CD14-positive monocyte (primary cell): ENCODE data around the gene TEAD1. TPM values are rescaled to one million over a fixed set of nuclear protein-coding genes. Genes with fewer than 3 reads are reported as not detected.

ENCODE experiments used
- DNase-seq, 3 donors: peaks; one replicate each; pipeline ENCODE4 v3.0.0-alpha.2; 2011 to 2022
- H2AFZ ChIP-seq: 2 replicates; pipeline ENCODE4 v1.6.0; 2012; ENCODE audit warnings: mild to moderate bottlenecking, low read depth, low read length, inconsistent platforms; ENCODE audit not compliant: insufficient read depth, poor library complexity, severe bottlenecking
- H3K27ac ChIP-seq, 2 donors: 1 replicate in 1 of 2; 2 replicates in 1 of 2; pipeline ENCODE4 v1.5.1; 2012 to 2013; ENCODE audit warnings: low read length in 2 of 2, control low read depth in 1 of 2, inconsistent platforms in 1 of 2, low read depth in 1 of 2, mild to moderate bottlenecking in 1 of 2
- H3K27me3 ChIP-seq, 2 donors: one replicate each; pipeline versions ENCODE4 v1.6.0 to v1.6.1; 2011 to 2013; ENCODE audit warnings: low read length in 2 of 2; ENCODE audit not compliant: control insufficient read depth in 2 of 2, insufficient read depth in 2 of 2
- H3K36me3 ChIP-seq, 2 donors: replicated peaks in 1 of 2; 1 replicate in 1 of 2; 2 replicates in 1 of 2; pipeline versions ENCODE4 v1.5.1 to v1.6.1; 2012 to 2013; ENCODE audit warnings: low read length in 2 of 2, control low read depth in 1 of 2, inconsistent platforms in 1 of 2, mild to moderate bottlenecking in 1 of 2; ENCODE audit not compliant: insufficient read depth in 2 of 2, control insufficient read depth in 1 of 2
- H3K4me1 ChIP-seq, 2 donors: 1 replicate in 1 of 2; 2 replicates in 1 of 2; pipeline versions ENCODE4 v1.5.1 to v1.6.1; 2012 to 2013; ENCODE audit warnings: low read length in 2 of 2, control low read depth in 1 of 2, inconsistent platforms in 1 of 2, mild to moderate bottlenecking in 1 of 2, moderate library complexity in 1 of 2; ENCODE audit not compliant: insufficient read depth in 2 of 2, control insufficient read depth in 1 of 2
- H3K4me2 ChIP-seq: replicated peaks from 2 replicates; pipeline ENCODE3; 2012; ENCODE audit warnings: low read length, moderate library complexity, mild to moderate bottlenecking; ENCODE audit not compliant: poor library complexity, severe bottlenecking; ENCODE audit errors: extremely low read depth
- H3K4me3 ChIP-seq, 3 experiments: fragments of 200-600 bp in 1 of 3; sonication (generic) in 1 of 3; replicated peaks in 1 of 3; 1 replicate in 2 of 3; 2 replicates in 1 of 3; pipeline ENCODE4 v1.5.1; 2011 to 2013; ENCODE audit warnings: low read length in 3 of 3, mild to moderate bottlenecking in 3 of 3, control low read depth in 2 of 3, low read depth in 2 of 3, inconsistent platforms in 1 of 3, moderate library complexity in 1 of 3
- H3K79me2 ChIP-seq: 2 replicates; pipeline ENCODE4 v1.6.0; 2012; ENCODE audit warnings: mild to moderate bottlenecking, control low read depth, inconsistent platforms, low read length, moderate library complexity; ENCODE audit not compliant: insufficient read depth
- H3K9ac ChIP-seq: 2 replicates; pipeline ENCODE4 v1.6.0; 2017; ENCODE audit warnings: low read length, mild to moderate bottlenecking; ENCODE audit not compliant: insufficient read depth, poor library complexity, severe bottlenecking
- H3K9me3 ChIP-seq, 2 donors: replicated peaks in 1 of 2; 1 replicate in 1 of 2; 2 replicates in 1 of 2; pipeline versions ENCODE4 v1.5.1 to v1.6.1; 2012 to 2013; ENCODE audit warnings: low read length in 2 of 2, control low read depth in 1 of 2; ENCODE audit not compliant: control insufficient read depth in 1 of 2, insufficient read depth in 1 of 2
- H4K20me1 ChIP-seq: 2 replicates; pipeline ENCODE4 v1.6.0; 2012; ENCODE audit warnings: mild to moderate bottlenecking, low read length, control low read depth, moderate library complexity; ENCODE audit not compliant: insufficient read depth
- H3K27ac Mint-ChIP-seq, 7 donors: one replicate each; pipeline ENCODE4 v1.8.0; 2020; ENCODE audit warnings: mild to moderate bottlenecking in 7 of 7, mixed read lengths in 7 of 7, moderate library complexity in 6 of 7, inconsistent platforms in 2 of 7
- H3K27me3 Mint-ChIP-seq, 3 donors: one replicate each; pipeline ENCODE4 v1.8.0; 2021 to 2022; ENCODE audit warnings: low read depth in 3 of 3, mild to moderate bottlenecking in 3 of 3, mixed read lengths in 3 of 3, moderate library complexity in 3 of 3, inconsistent platforms in 1 of 3
- H3K36me3 Mint-ChIP-seq, 2 donors: one replicate each; pipeline ENCODE4 v1.8.0; 2020; ENCODE audit warnings: mixed read lengths in 2 of 2, inconsistent platforms in 1 of 2, mild to moderate bottlenecking in 1 of 2
- H3K4me1 Mint-ChIP-seq: one replicate; pipeline ENCODE4 v1.8.0; 2020; ENCODE audit warnings: mild to moderate bottlenecking, mixed read lengths
- H3K4me3 Mint-ChIP-seq, 2 donors: one replicate each; pipeline ENCODE4 v1.8.0; 2020; ENCODE audit warnings: mild to moderate bottlenecking in 2 of 2, mixed read lengths in 2 of 2, moderate library complexity in 1 of 2
- H3K9me3 Mint-ChIP-seq, 7 donors: one replicate each; pipeline ENCODE4 v1.8.0; 2020 to 2022; ENCODE audit warnings: mixed read lengths in 7 of 7, mild to moderate bottlenecking in 6 of 7, moderate library complexity in 6 of 7, inconsistent platforms in 2 of 7
- WGBS: methylation state at CpG from one replicate; pipeline ENCODE4 v1.1.5; 2013; ENCODE audit warnings: missing lambda C conversion rate; ENCODE audit not compliant: insufficient coverage; 5-methylcytosine and 5-hydroxymethylcytosine counted together
- intact Hi-C, 2 donors: fragments of 100-400 bp; cut with micrococcal nuclease; formaldehyde crosslinking; loops; one replicate each; pipeline versions ENCODE4 v1.15.0 to v1.15.1; 2023
- polyA plus RNA-seq, 3 donors: library from polyadenylated mRNA; depleted of rRNA in 1 of 3; unstranded in 2 of 3; stranded (reverse) in 1 of 3; fragments of 300-500 nt in 2 of 3; fragments of >200 nt in 1 of 3; fragmentation: Illumina TruSeq in 2 of 3; gene quantifications; 1 replicate in 2 of 3; 2 replicates in 1 of 3; pipeline ENCODE4 v1.2.3, GENCODE V29; 2012 to 2021
- TF ChIP-seq, protein P1 (sequence below): fragments of 200-600 bp; IDR thresholded peaks from one replicate; pipeline ENCODE4 v1.8.0; 2022; ENCODE audit warnings: antibody characterized with exemption, mild to moderate bottlenecking

TEAD1 gene
- polyA plus RNA-seq, 3 donors, result not detected

GRCh38 chr11:12924650-12925049, 250.4 kb downstream of the TEAD1 start:
- no peak overlapping the region for H3K4me2 ChIP-seq
- Mint-ChIP-seq H3K4me1 (no peaks in the 10 kb centered on the region), H3K9me3 (peaks cover 0 to 1% (median 0%) of the 10 kb centered on the region in 7 donors), H3K27me3 (peaks cover 0 to 6% (median 4%) of the 10 kb centered on the region in 3 donors), H3K27ac (no peak overlapping the region), H3K36me3 (no peaks in the 10 kb centered on the region), H3K4me3 (no peak overlapping the region)
- WGBS, result no CpG with 5 or more reads among the region's 3 CpGs
- no peak overlapping the region for H3K27ac ChIP-seq
- DNase-seq, result no peak
- intact Hi-C loops, result no loop called here
- no peaks in the 10 kb centered on the region for H3K27me3 ChIP-seq
- H3K36me3 ChIP-seq, result no peaks in the 10 kb centered on the region
- H3K9me3 ChIP-seq, result no peaks in the 10 kb centered on the region
- H3K9ac ChIP-seq, result no peak overlapping the region
- H3K4me3 ChIP-seq, result no peak overlapping the region
- H2AFZ ChIP-seq, result no peak overlapping the region
- H4K20me1 ChIP-seq, result no peaks in the 10 kb centered on the region
- TF ChIP-seq, protein P1, sequence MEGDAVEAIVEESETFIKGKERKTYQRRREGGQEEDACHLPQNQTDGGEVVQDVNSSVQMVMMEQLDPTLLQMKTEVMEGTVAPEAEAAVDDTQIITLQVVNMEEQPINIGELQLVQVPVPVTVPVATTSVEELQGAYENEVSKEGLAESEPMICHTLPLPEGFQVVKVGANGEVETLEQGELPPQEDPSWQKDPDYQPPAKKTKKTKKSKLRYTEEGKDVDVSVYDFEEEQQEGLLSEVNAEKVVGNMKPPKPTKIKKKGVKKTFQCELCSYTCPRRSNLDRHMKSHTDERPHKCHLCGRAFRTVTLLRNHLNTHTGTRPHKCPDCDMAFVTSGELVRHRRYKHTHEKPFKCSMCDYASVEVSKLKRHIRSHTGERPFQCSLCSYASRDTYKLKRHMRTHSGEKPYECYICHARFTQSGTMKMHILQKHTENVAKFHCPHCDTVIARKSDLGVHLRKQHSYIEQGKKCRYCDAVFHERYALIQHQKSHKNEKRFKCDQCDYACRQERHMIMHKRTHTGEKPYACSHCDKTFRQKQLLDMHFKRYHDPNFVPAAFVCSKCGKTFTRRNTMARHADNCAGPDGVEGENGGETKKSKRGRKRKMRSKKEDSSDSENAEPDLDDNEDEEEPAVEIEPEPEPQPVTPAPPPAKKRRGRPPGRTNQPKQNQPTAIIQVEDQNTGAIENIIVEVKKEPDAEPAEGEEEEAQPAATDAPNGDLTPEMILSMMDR, result no peak
- H3K4me1 ChIP-seq, result no peaks in the 10 kb centered on the region
- no peaks in the 10 kb centered on the region for H3K79me2 ChIP-seq

- H3K36me3 Mint-ChIP-seq, result no peaks in the 10 kb centered on the region
- Histone ChIP-seq H3K36me3 (no peaks in the 10 kb centered on the region), H3K27me3 (no peaks in the 10 kb centered on the region), H3K27ac (no peak overlapping the region), H3K9ac (no peak overlapping the region), H3K4me3 (no peak overlapping the region), H3K4me1 (no peaks in the 10 kb centered on the region), H3K4me2 (no peak overlapping the region), H4K20me1 (no peaks in the 10 kb centered on the region), H2AFZ (no peak overlapping the region), H3K9me3 (no peaks in the 10 kb centered on the region), H3K79me2 (no peaks in the 10 kb centered on the region)
- H3K4me3 Mint-ChIP-seq, result no peak overlapping the region
- H3K4me1 Mint-ChIP-seq, result no peaks in the 10 kb centered on the region
- no peak for DNase-seq
- WGBS, result no CpG with 5 or more reads among the region's 4 CpGs
- H3K27ac Mint-ChIP-seq, result no peak overlapping the region
- intact Hi-C loops, result no loop called here
- peaks cover 1 to 7% (median 4%) of the 10 kb centered on the region in 3 donors for H3K27me3 Mint-ChIP-seq
- peaks cover 0 to 2% (median 0%) of the 10 kb centered on the region in 7 donors for H3K9me3 Mint-ChIP-seq
- TF ChIP-seq, protein P1, result no peak
Measured at GRCh38 chr11:12925520-12925919, 251.3 kb downstream of the TEAD1 start.
